IPS-NIHi11 (cell line): Measurements from ENCODE around the gene TOMM20.

Source experiments
- DNase-seq: peaks from one replicate; pipeline ENCODE4 v3.0.0; 2012; ENCODE audit warnings: mixed read lengths, low spot score

The TOMM20 gene

GRCh38 chr1:235134171-235134570 is 5.5 kb upstream of the TOMM20 start:
- no peak for DNase-seq

GRCh38 chr1:235133086-235133485 is 4.4 kb upstream of the TOMM20 start:
- no peak for DNase-seq

GRCh38 chr1:235131961-235132360 is 3.3 kb upstream of the TOMM20 start:
- no peak for DNase-seq

- no peak for DNase-seq
These were observed 2.2 kb upstream of the TOMM20 start for GRCh38 chr1:235130766-235131270.

- no peak for DNase-seq
These were observed 1.3 kb upstream of the TOMM20 start for GRCh38 chr1:235129774-235130570.

GRCh38 chr1:235127732-235128455 is 743 bp downstream of the TOMM20 start:
- no peak for DNase-seq

- no peak for DNase-seq
These were observed 1.4 kb downstream of the TOMM20 start for GRCh38 chr1:235127203-235127602.

GRCh38 chr1:235124665-235125064 is 4.0 kb downstream of the TOMM20 start:
- no peak for DNase-seq

GRCh38 chr1:235124111-235124510 is 4.5 kb downstream of the TOMM20 start:
- no peak for DNase-seq

- DNase-seq: no peak
These were observed 6.3 kb downstream of the TOMM20 start for GRCh38 chr1:235122348-235122747.

- no peak for DNase-seq
These were observed 15.3 kb downstream of the TOMM20 start for GRCh38 chr1:235113183-235113917.

- no peak for DNase-seq
These were observed 16.1 kb downstream of the TOMM20 start for GRCh38 chr1:235112297-235113182.

GRCh38 chr1:235111107-235111506 is 17.5 kb downstream of the TOMM20 start:
- DNase-seq: no peak

- no peak for DNase-seq
These were observed 19.8 kb downstream of the TOMM20 start for GRCh38 chr1:235108876-235109275.

GRCh38 chr1:235108185-235108593 is 20.4 kb downstream of the TOMM20 start:
- no peak for DNase-seq

- DNase-seq: no peak
These were observed 21.1 kb downstream of the TOMM20 start for GRCh38 chr1:235107368-235108184.

GRCh38 chr1:235106457-235106856 is 22.2 kb downstream of the TOMM20 start:
- no peak for DNase-seq

GRCh38 chr1:235105051-235106043 is 23.3 kb downstream of the TOMM20 start:
- no peak for DNase-seq

GRCh38 chr1:235102993-235103411 is 25.6 kb downstream of the TOMM20 start:
- DNase-seq: no peak

GRCh38 chr1:235102259-235102582 is 26.4 kb downstream of the TOMM20 start:
- DNase-seq: no peak
